NB4 (cell line): ENCODE data around the gene PAH.

Experiments used
- CTCF ChIP-seq: IDR thresholded peaks from one replicate; pipeline ENCODE4 v1.5.1; 2012; ENCODE audit warnings: low read depth, low read length
- MAX ChIP-seq: IDR thresholded peaks from 2 replicates; pipeline ENCODE4 v1.6.1; 2011; ENCODE audit warnings: low read depth, low read length
- MYC ChIP-seq: IDR thresholded peaks from 2 replicates; pipeline ENCODE4 v1.6.1; 2011; ENCODE audit warnings: low read depth, low read length
- POLR2A ChIP-seq: IDR thresholded peaks from 2 replicates; pipeline ENCODE4 v1.6.1; 2011; ENCODE audit warnings: mild to moderate bottlenecking; ENCODE audit not compliant: insufficient read length; ENCODE audit errors: extremely low read depth

- TF ChIP-seq CTCF (no peak), POLR2A (no peak), MAX (no peak), MYC (no peak)
Observed at GRCh38 chr12:102905229-102905628, 11.8 kb downstream of the PAH start.
